Measurements from ENCODE around the gene LAIR2. TPM values are rescaled to one million over a fixed set of nuclear protein-coding genes. Genes with fewer than 3 reads are reported as not detected.
A peak's percentile ranks its signal among the peaks of the same experiment; 100 is the strongest.
"Not testable (repeated sequence)": the region's sequence is repeated elsewhere in the genome, so short reads cannot be mapped to it uniquely, and the experiment has no call there.

The LAIR2 gene
- total RNA-seq, 2 experiments from 2014 or later: 0.62 TPM; not detected in 1

GRCh38 chr19:54461210-54461609 lies 41.4 kb upstream of the LAIR2 start:
- ATAC-seq (ENCODE audit: low read depth) (no peak), DNase-seq (no peak)
- peaks cover 14% of the 10 kb centered on the region for H3K4me1 Mint-ChIP-seq
- peak overlapping the region; percentile 10 for H3K4me3 Mint-ChIP-seq
- POLR2A ChIA-PET: interaction anchor here (0.6 to 1.4 kb wide), 2 partner anchors 13 to 346 kb away, joined by 3 to 4 read pairs; partner anchors contain the start of gene LENG8
- peaks cover 8% of the 10 kb centered on the region for H3K27me3 Mint-ChIP-seq
- H3K9me3 Mint-ChIP-seq: no peaks in the 10 kb centered on the region
- H3K27ac Mint-ChIP-seq: peak overlapping the region; percentile 65
- H3K36me3 Mint-ChIP-seq: peaks cover 24% of the 10 kb centered on the region

- H3K27ac Mint-ChIP-seq: peak overlapping the region; percentile 65
- ATAC-seq (ENCODE audit: low read depth): no peak
- no peak for DNase-seq
- H3K4me3 Mint-ChIP-seq: peak overlapping the region; percentile 70
- peaks cover 8% of the 10 kb centered on the region for H3K27me3 Mint-ChIP-seq
- peaks cover 14% of the 10 kb centered on the region for H3K4me1 Mint-ChIP-seq
- H3K36me3 Mint-ChIP-seq: peaks cover 22% of the 10 kb centered on the region
- POLR2A ChIA-PET: interaction anchor here (0.6 to 1.4 kb wide), 3 partner anchors 13 to 347 kb away, joined by 3 to 4 read pairs (median 3); partner anchors contain the start of gene LENG8
- no peaks in the 10 kb centered on the region for H3K9me3 Mint-ChIP-seq
Measured at GRCh38 chr19:54461613-54462012, 41.0 kb upstream of the LAIR2 start.

- POLR2A ChIA-PET: interaction anchor here (0.6 to 2.0 kb wide), 4 partner anchors 9 to 22 kb away, joined by 3 to 9 read pairs (median 3); partner anchors contain the start of gene LENG8
- no peaks in the 10 kb centered on the region for H3K9me3 Mint-ChIP-seq
- peaks cover 9% of the 10 kb centered on the region for H3K27me3 Mint-ChIP-seq
- ATAC-seq (ENCODE audit: low read depth) (no peak), DNase-seq (no peak)
- H3K4me3 Mint-ChIP-seq: peak overlapping the region; percentile 70
- H3K4me1 Mint-ChIP-seq: peaks cover 14% of the 10 kb centered on the region
- peak overlapping the region; percentile 75 for H3K27ac Mint-ChIP-seq
- H3K36me3 Mint-ChIP-seq: peaks cover 22% of the 10 kb centered on the region
Measured at GRCh38 chr19:54462047-54462654, 40.5 kb upstream of the LAIR2 start.

DNA sequence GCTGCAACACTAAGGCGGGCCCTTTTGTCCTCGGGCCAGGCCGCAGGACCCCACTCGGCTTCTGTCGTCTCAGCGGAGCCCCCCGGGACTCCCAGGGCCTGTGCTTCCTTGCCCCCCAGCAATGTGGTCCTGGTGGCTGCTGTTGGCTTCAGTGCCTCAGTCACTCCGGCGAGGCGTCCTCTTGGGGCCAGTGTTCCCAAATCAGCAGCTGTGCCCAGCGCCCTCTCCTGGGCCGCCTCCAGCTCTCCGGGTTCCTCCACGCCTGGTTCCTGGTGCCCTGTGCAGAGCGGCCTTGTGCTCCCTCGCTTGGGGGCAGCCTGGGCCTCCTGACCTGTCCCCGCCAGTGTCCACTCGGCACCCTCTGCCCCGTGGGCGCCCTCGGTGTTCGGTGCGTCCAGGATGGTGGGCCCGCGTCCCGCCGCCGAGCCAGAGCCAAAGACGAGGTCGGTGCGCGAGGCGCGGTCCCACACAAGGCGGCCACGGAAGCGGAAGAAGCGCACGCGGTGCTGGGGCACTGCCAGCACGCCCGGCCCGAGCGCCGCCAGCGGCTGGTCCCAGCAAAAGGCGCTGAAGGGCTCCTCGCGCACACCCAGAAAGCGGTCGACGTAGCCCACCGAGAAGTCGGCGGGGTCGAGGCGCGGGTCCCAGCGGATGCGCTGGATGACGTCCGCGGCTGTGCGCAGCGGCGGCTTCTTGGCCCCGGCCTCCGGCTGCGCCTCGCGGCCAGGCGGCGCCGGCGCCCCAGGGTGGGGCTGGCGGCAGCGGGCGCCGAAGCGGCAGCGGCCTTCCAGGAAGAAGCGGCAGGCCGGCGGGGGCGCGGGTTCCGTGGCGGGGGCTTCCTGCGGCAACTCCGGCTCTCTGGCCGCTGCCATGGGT lies 39.7 kb upstream of the LAIR2 start:
- Mint-ChIP-seq H3K27ac (peak overlapping the region; percentile 75), H3K36me3 (peaks cover 22% of the 10 kb centered on the region), H3K9me3 (no peaks in the 10 kb centered on the region), H3K4me1 (peaks cover 14% of the 10 kb centered on the region), H3K4me3 (peak overlapping the region; percentile 93), H3K27me3 (peaks cover 10% of the 10 kb centered on the region)
- POLR2A ChIA-PET: interaction anchor here (0.6 to 2.0 kb wide), 6 partner anchors 9 to 23 kb away, joined by 3 to 16 read pairs (median 4); partner anchors contain the start of gene LENG8
- ATAC-seq (ENCODE audit: low read depth) (peak; percentile 27), DNase-seq (peak; percentile 83)

DNA sequence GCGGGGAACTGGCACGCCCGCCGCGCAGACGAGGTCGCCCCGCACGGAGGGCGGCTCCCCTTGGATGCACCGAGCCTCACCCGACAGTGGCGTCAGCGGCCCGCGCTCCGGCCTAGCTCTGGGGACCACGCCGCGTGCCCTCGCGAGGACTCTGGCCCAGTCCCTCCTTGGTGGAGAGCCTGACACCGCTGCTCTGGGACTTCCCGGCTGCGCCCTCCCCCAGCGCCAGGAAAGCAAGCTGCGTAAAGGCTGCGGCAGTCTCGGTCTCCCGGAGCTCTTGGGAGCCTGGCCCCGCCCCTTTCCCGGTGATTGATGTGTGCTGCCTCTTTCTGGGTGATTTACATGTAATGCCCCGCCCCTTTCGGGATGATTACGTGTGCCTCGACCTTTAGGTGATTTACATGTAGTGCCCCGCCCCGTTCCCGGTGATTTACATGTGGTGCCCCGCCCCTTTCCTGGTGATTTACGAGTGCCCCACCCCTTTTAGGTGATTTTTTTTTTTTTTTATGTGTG lies 39.0 kb upstream of the LAIR2 start, which contains the start of gene LENG9:
Gene LENG9, minus strand, starts transcription at position 248 of the 513 bp plus-strand sequence. CDS start 252 bp downstream, outside the sequence.
- Mint-ChIP-seq H3K27me3 (peaks cover 17% of the 10 kb centered on the region), H3K27ac (peak within 1 kb of the TSS; percentile 89), H3K4me1 (peaks cover 14% of the 10 kb centered on the region), H3K36me3 (peaks cover 15% of the 10 kb centered on the region), H3K4me3 (peak within 1 kb of the TSS; percentile 93), H3K9me3 (no peaks in the 10 kb centered on the region)
- DNase-seq (peak; percentile 93), ATAC-seq (ENCODE audit: low read depth) (peak; percentile 69)
- POLR2A ChIA-PET: interaction anchor here (0.6 to 2.0 kb wide), 4 partner anchors 10 to 472 kb away, joined by 4 to 16 read pairs (median 7); partner anchors contain the start of gene LENG8

DNA sequence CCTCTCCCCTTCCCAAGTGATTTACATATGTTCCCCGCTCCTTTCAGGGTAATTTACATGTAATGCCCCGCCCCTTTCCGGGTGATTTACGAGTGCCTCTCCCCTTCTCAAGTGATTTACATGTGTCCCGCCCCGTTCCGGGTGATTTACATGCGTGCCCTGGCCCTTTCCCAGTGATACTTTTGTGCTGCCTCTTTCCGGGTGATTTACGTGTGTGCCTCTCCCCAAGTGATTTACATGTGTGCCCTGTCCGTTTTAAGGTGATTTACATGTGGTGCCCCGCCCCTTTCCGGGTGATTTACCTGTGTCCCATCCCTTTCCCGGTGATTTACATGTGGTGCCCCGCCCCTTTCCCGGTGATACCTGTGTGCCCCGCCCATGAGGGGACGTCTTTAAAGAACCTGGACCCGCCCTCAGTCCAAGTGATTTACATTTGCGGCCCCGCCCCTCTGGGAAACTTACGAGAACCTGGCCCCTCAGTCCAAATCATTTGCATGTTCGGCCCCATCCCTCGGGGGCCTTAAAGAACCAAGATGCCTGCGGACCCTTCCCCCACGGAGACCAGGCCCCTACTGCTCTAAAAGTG lies 38.5 kb upstream of the LAIR2 start:
- peak; percentile 67 for ATAC-seq (ENCODE audit: low read depth)
- peaks cover 10% of the 10 kb centered on the region for H3K36me3 Mint-ChIP-seq
- peak overlapping the region; percentile 93 for H3K4me3 Mint-ChIP-seq
- POLR2A ChIA-PET: interaction anchor here (0.6 to 2.0 kb wide), 4 partner anchors 11 to 472 kb away, joined by 4 to 16 read pairs (median 7); partner anchors contain the start of gene LENG8
- DNase-seq: peak; percentile 88
- H3K9me3 Mint-ChIP-seq: no peaks in the 10 kb centered on the region
- H3K27ac Mint-ChIP-seq: peak overlapping the region; percentile 89
- H3K4me1 Mint-ChIP-seq: peaks cover 14% of the 10 kb centered on the region
- H3K27me3 Mint-ChIP-seq: peaks cover 22% of the 10 kb centered on the region

DNA sequence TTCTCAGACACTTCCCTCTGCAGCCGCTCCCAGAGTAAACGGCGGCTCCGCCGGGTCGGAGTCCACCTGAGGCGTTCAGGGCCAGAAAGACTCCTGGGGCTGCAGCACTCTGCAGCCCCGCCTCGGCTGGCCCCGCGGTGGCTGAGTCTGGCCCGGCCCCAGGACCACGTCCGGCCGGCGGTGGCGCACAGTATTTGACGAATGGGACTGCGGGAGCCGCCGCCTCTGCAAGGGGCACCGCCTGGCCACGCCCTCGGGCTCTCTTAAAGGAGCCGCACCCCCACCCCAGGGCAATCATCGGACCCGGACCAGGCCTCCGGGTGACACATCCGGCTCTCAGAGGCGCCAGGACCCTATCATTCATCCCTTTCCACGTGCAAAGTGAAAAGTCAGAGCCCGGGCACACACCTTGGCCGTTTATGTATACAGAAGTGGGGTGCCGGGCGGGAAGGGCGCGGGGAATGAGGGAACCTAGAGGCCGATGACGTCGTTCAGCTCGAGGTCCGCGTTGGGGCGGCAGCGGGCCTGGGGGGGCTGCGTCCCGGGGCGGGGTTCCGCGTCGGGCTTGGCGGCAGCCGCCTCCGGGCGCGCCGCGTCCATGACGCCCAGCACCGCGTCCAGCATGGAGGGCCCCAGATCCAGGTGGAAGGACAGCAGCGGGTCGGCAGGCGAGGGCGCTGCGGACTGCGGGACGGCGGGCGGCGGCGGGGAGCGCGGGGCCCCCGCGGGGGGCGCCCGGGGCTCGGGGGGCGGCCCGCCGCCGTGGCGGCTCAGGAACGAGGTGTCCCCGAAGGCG lies 37.8 kb upstream of the LAIR2 start:
- Mint-ChIP-seq H3K9me3 (no peaks in the 10 kb centered on the region), H3K27ac (peak overlapping the region; percentile 89), H3K4me3 (peak overlapping the region; percentile 93), H3K4me1 (peaks cover 11% of the 10 kb centered on the region), H3K36me3 (peaks cover 6% of the 10 kb centered on the region), H3K27me3 (peaks cover 29% of the 10 kb centered on the region)
- DNase-seq (peak; percentile 89), ATAC-seq (ENCODE audit: low read depth) (peak; percentile 47)
- POLR2A ChIA-PET: interaction anchor here (0.6 kb wide), 1 partner anchor 16 kb away, joined by 4 read pairs; the partner anchor contains the start of gene LENG8

- POLR2A ChIA-PET: interaction anchor here (0.6 kb wide), 1 partner anchor 17 kb away, joined by 4 read pairs; the partner anchor contains the start of gene LENG8
- H3K4me1 Mint-ChIP-seq: peaks cover 11% of the 10 kb centered on the region
- peak overlapping the region; percentile 12 for H3K27ac Mint-ChIP-seq
- H3K27me3 Mint-ChIP-seq: peaks cover 36% of the 10 kb centered on the region
- H3K36me3 Mint-ChIP-seq: peaks cover 6% of the 10 kb centered on the region
- H3K9me3 Mint-ChIP-seq: no peaks in the 10 kb centered on the region
- no peak for ATAC-seq (ENCODE audit: low read depth)
- peak overlapping the region; percentile 52 for H3K4me3 Mint-ChIP-seq
- no peak for DNase-seq
Measured at GRCh38 chr19:54465426-54466109, 37.1 kb upstream of the LAIR2 start.

DNA sequence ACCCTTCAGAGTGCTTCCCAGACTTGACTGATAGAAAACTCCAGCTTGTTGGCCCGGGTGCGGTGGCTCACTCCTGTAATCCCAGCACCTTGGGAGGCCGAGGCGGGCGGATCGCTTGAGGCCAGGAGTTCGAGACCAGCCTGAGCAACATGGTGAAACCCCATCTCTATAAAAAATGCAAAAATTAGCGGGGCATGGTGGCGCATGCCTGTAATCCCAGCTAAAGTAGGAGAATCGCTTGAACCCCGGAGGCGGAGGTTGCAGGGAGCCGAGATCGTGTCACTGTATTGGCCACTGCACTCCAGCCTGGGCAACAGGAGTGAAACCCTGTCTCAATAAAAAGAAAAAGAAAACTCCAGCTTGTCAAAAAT lies 36.5 kb upstream of the LAIR2 start:
- H3K36me3 Mint-ChIP-seq; DNase-seq; H3K9me3 Mint-ChIP-seq; POLR2A ChIA-PET; H3K27ac Mint-ChIP-seq; ATAC-seq (ENCODE audit: low read depth): not testable (repeated sequence)
- peaks cover 40% of the 10 kb centered on the region for H3K27me3 Mint-ChIP-seq
- peaks cover 11% of the 10 kb centered on the region for H3K4me1 Mint-ChIP-seq
- peak overlapping the region; percentile 52 for H3K4me3 Mint-ChIP-seq

- Mint-ChIP-seq H3K9me3 (no peaks in the 10 kb centered on the region), H3K36me3 (no peaks in the 10 kb centered on the region), H3K27ac (no peak overlapping the region), H3K4me3 (no peak overlapping the region), H3K4me1 (peaks cover 6% of the 10 kb centered on the region), H3K27me3 (peaks cover 55% of the 10 kb centered on the region)
- no peak for ATAC-seq (ENCODE audit: low read depth)
- DNase-seq: no peak
- POLR2A ChIA-PET: no interaction called here
Measured at GRCh38 chr19:54469496-54469934, 33.1 kb upstream of the LAIR2 start.

DNA sequence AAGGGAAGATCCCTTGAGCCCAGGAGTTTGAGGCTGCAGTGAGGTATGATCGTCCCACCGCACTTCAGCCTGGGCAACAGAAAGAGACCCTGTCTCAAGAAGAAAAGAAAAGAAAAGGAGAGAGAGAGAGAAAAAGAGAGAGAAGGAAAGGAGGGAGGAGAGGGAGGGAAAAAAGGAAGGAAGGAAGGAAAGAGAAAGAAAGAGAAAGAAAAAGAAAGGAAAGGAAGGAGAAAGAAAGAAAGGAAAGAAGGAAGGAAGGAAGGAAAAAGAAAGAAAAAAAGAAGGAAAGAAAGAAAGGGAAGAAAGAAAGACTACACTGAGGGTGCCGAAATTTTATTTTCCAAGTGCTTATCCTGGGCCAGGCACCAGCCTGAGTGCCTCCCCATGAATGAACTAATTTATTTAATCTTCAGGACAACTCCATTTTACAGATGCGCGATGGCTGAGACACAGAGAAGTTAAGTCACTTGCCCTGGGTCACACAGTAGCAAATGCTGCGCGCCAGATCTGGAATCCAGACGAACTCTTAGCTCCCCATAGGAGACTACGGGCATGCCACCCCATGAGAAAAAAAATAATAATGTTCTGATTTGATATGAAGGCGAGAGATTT lies 32.2 kb upstream of the LAIR2 start:
- H3K27ac Mint-ChIP-seq: no peak overlapping the region
- DNase-seq: no peak
- H3K36me3 Mint-ChIP-seq: no peaks in the 10 kb centered on the region
- no peak overlapping the region for H3K4me3 Mint-ChIP-seq
- H3K4me1 Mint-ChIP-seq: peaks cover 3% of the 10 kb centered on the region
- ATAC-seq (ENCODE audit: low read depth): no peak
- H3K27me3 Mint-ChIP-seq: peaks cover 60% of the 10 kb centered on the region
- POLR2A ChIA-PET: no interaction called here
- no peaks in the 10 kb centered on the region for H3K9me3 Mint-ChIP-seq

Data from activated naive CD8-positive, alpha-beta T cell treated with anti-CD3 and anti-CD28 coated beads, Interleukin-2, amount 10 ng/mL, durations not matched to agents 7 days and 5 days (primary cell).